Measurements from ENCODE around the gene ELMO1. TPM values are rescaled to one million over a fixed set of nuclear protein-coding genes. Genes with fewer than 3 reads are reported as not detected.
A peak's percentile ranks its signal among the peaks of the same experiment; 100 is the strongest.
"Not testable (repeated sequence)": the region's sequence is repeated elsewhere in the genome, so short reads cannot be mapped to it uniquely, and the experiment has no call there.

ELMO1 gene
- total RNA-seq, 1 donor from 2014 or later = 33.7 TPM

DNA sequence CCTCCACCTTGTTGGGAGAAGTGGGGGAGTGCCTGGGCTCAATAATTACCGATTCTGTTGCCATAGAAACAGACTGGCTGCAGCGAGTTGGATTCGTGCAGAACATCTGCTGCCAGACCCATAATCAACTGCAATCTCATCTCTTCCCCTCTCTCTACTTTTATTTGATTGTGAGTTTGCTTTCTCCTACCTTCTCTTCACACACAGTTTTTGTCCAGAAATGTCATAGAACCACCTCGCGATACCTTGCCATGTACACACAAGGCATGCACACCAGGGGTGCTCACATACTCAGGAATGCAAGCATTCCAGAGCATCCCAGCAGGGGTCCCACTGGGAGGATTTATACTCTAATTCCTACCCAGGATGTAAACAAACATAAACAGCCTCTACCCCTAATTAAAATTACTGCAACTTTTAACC is 462.1 kb downstream of the ELMO1 start:
- no peak for DNase-seq (ENCODE audit: low read depth, low spot score)

DNA sequence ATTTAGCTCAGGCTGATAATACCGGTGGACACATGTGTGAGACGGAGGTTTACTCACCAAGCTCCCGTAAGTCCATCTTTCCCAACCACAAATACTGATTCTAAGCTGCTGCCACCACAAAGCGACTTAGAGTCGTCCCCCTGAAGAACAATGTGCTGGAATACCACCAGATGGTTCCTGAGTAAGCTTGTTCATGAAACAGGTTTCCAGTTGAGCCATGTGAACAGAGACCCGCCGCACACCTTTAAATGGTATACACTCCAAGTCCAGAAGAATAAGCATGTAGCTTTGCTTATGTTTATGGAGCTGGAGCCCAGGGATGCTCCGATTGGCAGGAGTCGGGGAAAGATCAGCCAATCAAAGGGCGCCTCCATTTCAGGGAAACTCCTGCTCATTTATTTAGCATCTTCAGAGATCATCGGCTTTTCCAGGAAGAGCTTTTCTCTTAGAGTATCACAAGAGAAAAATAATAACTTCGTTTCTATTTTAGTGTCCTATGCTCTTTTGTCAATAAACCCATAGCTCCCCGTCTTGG is 462.7 kb downstream of the ELMO1 start:
- DNase-seq (ENCODE audit: low read depth, low spot score) = no peak

DNA sequence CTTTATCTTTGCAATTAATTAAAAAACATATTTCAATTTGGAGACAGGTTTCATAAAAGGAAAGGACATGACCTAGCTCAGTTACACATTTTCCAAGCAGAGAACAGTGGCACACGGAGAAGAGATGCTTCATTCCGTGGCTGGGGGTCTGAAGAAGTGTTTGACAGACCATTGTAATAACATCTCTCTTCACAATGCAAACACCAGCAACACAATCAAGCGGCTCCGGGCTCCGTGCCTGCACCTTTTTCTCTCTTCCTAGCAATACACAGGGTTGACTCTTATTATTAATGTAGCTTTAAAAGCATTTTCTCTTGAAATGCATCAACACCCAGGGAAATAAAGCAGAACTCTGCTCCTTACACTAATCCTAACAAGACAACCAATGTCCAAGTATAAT is 463.3 kb downstream of the ELMO1 start:
- DNase-seq (ENCODE audit: low read depth, low spot score) = no peak

GRCh38 chr7:36984710-36985312 is 463.9 kb downstream of the ELMO1 start:
- DNase-seq (ENCODE audit: low read depth, low spot score) = no peak

DNA sequence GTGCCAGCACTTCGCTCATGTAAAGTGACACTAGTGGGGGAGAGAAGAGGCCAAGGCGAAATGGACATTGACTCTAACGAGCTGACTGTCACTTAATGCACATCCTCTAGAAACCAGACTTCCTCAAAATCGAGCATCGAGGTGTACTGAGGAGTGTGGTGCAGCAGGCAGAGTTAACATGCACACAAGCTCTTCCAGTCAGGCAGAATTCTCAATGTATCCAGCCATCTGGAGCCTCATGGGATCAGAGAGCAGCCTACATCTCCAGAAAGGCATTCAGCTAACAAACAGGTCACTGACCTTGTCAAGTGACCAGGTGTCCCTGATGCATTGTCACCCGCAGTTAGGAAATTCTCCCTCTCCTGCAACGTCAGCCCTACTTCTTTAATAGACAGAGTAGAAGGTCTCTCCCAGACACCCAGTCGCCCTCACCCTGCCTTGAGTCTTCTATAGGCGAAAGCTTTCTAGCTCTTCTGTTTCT is 464.6 kb downstream of the ELMO1 start:
- DNase-seq (ENCODE audit: low read depth, low spot score) = no peak

GRCh38 chr7:36982766-36983165 is 465.9 kb downstream of the ELMO1 start:
- DNase-seq (ENCODE audit: low read depth, low spot score) = no peak

GRCh38 chr7:36979810-36980248 is 468.8 kb downstream of the ELMO1 start:
- DNase-seq (ENCODE audit: low read depth, low spot score) = no peak

DNA sequence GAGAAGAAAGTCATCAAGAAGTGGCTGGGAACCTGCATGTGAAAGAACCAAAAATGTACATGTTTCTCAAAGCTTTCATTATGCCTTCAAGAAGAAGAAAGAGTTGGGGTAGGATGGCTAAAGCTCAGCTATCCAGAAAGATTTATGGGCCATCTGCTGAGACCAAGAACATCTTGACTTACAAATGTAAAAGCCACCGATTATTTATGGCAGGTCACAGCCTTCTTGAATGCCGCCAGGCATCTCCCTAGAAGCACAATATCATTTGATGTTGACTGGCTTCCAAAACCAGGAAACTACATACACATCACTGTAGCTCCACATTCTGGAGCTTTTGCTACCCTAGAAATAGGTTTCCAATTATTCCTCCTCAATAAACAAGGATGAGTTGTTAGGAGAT is 470.2 kb downstream of the ELMO1 start:
- DNase-seq (ENCODE audit: low read depth, low spot score) = no peak

- no peak for DNase-seq (ENCODE audit: low read depth, low spot score)
Measured at GRCh38 chr7:36977878-36978277, 470.8 kb downstream of the ELMO1 start.

DNA sequence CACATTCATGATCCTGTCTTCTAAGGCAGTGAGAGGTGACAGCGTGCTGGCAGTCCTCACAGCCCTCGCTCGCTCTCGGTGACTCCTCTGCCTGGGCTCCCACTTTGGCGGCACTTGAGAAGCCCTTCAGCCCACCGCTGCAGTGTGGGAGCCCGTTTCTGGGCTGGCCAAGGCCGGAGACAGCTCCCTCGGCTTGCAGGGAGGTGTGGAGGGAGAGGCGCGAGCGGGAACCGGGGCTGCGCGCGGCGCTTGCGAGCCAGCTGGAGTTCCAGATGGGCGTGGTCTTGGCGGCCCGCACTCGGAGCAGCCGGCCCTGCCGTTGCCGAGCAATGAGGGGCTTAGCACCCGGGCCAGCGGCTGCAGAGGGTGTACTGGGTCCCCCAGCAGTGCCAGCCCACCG is 475.1 kb downstream of the ELMO1 start:
- not testable (repeated sequence) for DNase-seq (ENCODE audit: low read depth, low spot score)

- DNase-seq (ENCODE audit: low read depth, low spot score) = no peak
Measured at GRCh38 chr7:36972140-36972518, 476.5 kb downstream of the ELMO1 start.

DNA sequence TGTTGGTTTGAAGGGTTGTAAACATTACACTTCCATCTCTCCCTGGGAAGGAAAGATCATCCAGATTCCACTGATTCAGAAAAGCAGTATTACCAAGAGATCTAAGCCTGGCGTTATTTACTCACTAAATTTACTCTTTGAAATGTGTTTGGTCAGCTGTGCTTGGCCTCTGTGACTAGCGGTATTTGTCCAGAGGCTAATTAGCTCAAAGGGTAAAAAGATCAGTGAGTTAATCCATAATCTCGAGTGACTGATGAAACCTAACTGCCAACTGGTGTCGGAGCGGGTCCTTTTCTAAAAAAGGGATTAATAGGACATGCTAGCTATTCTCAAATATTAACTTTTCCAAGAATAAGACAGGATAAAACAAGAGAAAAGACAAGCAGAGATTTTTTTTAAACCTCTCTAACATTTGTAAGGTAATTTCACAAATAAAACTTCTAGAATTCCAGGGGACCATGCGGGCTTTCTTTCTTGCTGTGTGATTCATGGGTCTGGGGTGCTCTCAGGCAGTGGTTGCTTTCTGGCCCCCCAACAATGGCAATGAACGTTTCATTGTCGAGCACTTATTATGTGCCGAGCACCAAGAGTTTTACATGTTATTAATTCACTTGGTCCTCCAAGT is 477.0 kb downstream of the ELMO1 start:
- DNase-seq (ENCODE audit: low read depth, low spot score) = no peak

DNA sequence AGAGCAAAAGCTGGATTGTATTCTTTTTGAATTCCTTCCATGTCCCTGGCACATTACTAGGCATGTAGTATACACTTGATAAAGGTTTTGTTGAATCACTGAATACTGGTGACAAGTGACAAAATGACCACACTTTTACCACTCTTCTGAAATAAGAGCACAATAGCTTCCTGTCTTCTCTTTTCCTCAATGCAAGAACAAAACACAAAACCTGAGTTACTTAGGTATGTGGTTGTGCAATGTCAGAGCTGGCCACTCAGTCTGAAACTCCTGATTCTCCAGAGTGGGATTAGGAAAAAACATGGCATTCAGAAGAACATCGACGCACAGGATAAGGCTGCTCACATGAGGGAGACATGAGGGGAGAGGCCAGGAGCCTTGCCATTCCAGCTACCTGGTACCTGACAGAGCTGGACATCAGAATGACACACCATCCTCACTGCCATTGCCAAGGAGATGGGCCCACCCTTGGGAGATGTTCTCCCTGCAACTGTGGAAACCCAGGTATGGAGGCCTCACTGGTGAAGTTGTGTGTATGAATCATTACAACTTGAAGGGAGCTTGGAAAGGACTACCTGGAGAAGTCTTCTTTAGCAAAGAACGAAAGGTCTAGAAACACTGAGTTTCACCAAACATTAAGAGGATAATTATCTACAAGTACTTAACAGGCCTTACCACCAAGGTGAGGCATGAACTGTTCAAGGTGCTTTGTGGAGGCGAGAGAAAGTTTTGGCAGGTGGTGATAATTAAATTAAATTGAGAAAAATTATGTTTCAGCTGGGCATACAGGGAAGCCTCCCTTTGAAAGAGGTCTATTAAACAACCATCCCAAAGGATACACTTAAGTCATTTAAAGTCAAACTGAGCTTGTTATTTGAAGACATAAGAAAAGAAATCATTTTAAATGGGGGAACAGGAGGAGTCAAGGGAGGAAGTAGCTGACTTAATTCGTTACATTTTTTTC is 477.8 kb downstream of the ELMO1 start:
- no peak for DNase-seq (ENCODE audit: low read depth, low spot score)

DNA sequence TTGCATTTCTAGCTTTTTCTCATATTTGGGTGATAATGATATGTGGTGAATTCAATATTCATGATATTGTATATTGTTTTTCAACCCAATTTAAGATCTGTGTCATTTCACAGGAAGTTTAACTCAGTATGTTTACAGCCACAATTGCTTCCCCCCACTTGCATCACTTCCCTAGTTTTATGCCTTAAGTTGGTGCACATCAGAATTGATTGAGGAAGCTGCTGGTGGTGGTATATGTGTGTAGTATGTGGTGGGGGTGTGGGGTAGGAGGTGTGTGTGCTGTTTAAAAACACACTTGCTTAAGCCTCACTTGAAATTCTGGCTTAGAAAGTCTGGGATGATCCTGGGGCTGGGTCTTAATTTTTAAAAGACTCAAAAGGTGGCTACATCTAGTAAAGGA is 479.3 kb downstream of the ELMO1 start:
- no peak for DNase-seq (ENCODE audit: low read depth, low spot score)

GRCh38 chr7:36967387-36967786 is 481.3 kb downstream of the ELMO1 start:
- peak; percentile 36 for DNase-seq (ENCODE audit: low read depth, low spot score)

DNA sequence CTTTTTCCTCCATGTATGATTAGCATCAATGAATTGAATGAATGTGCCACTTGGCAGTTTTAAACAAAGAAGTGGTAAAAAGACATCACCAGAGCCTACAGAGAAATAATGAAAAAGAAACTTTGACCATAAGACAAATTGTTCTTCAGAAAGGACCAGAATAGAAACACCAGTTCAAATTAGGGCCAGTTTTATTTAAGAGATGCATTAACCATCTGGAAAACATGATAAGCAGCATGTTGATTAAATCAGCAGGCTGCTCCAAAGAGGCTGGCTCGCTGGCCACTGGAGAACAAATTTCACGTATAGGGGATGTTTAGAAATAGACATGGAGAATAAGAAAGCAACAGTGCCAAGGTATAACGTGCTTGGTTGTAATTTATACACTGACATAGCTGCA is 482.0 kb downstream of the ELMO1 start:
- DNase-seq (ENCODE audit: low read depth, low spot score) = no peak

- peak; percentile 11 for DNase-seq (ENCODE audit: low read depth, low spot score)
Measured at GRCh38 chr7:36966039-36966438, 482.6 kb downstream of the ELMO1 start.

DNA sequence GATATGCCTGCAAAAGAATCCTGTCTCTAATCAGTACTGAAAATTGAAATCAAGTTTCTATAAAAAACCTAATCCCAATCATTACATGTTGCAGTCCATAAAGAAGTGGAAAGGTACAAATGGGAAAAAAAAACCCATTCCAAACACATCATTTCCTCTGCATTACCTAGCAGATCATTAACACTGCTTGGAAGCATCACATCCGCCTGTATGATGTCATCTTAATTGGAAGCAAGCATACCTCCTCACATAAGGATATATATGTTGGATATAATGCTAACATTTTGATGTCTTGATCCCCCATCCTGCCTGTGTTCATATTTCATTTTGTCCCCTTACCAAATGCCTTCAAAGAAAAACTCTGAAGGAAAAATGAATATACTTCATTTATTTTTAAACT is 483.0 kb downstream of the ELMO1 start:
- DNase-seq (ENCODE audit: low read depth, low spot score) = no peak

- no peak for DNase-seq (ENCODE audit: low read depth, low spot score)
Measured at GRCh38 chr7:36964297-36964696, 484.4 kb downstream of the ELMO1 start.

- DNase-seq (ENCODE audit: low read depth, low spot score) = no peak
Measured at GRCh38 chr7:36962367-36962766, 486.3 kb downstream of the ELMO1 start.

- DNase-seq (ENCODE audit: low read depth, low spot score) = no peak
Measured at GRCh38 chr7:36961693-36962092, 487.0 kb downstream of the ELMO1 start.

- DNase-seq (ENCODE audit: low read depth, low spot score) = no peak
Measured at GRCh38 chr7:36961097-36961496, 487.6 kb downstream of the ELMO1 start.

Measured in pulmonary artery endothelial cell (primary cell).